ENCODE results near the gene HIVEP3.
A peak's percentile ranks its signal among the peaks of the same experiment; 100 is the strongest.

The HIVEP3 gene

GRCh38 chr1:41853907-41854306 lies 64.8 kb downstream of the HIVEP3 start:
- Histone ChIP-seq H3K9ac (no peak overlapping the region), H3K27me3 (no peaks in the 10 kb centered on the region), H3K4me3 (no peak overlapping the region), H3K36me3 (no peaks in the 10 kb centered on the region), H3K27ac (no peak overlapping the region), H3K4me1 (peaks cover 0 to 21% (median 6%) of the 10 kb centered on the region in 10 experiments; a peak in 10 of 20 replicates), H4K20me1 (no peaks in the 10 kb centered on the region), H3K9me3 (replicated peaks in 1 of 11) (peaks cover 0 to 4% (median 0%) of the 10 kb centered on the region in 11 experiments; a peak in 1 of 22 replicates), H3K4me2 (no peak overlapping the region)
- TF ChIP-seq Cebpa-rat (IDR thresholded peaks at IDR 0.05) = no peak

DNA sequence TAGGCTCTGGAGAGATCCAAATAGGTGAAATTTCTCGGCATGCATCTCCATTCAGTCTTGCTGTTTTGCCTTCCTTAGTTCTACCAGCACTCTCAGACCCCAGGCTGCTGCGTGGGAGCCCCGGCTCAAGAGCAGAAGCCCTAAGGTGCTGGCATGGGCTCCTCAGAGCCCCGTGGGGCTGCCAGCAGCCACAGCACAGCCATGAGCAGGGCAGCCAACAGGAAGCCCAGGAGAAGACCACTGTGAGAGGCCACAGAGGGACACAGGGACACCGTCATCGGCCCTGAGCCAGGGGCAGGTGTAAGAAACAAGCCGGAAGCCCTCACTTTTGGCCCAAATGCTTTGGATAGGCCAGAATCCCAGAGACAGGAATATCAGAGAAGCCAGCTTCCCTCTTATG lies 66.6 kb downstream of the HIVEP3 start:
- peak overlapping the region in 3 of 11 experiments; percentile 18 to 46 (median 18); a peak in 4 of 22 replicates for H3K27ac ChIP-seq
- peak overlapping the region in 5 of 11 experiments; percentile 44 to 69 (median 54); a peak in 10 of 22 replicates for H3K4me2 ChIP-seq
- peaks cover 0 to 4% (median 0%) of the 10 kb centered on the region in 11 experiments; a peak in 1 of 22 replicates for H3K9me3 ChIP-seq (replicated peaks in 1 of 11)
- TF ChIP-seq Cebpa-rat (IDR thresholded peaks at IDR 0.05) = no peak
- no peak overlapping the region for H3K4me3 ChIP-seq
- H3K36me3 ChIP-seq = no peaks in the 10 kb centered on the region
- H3K4me1 ChIP-seq = peaks cover 0 to 21% (median 6%) of the 10 kb centered on the region in 10 experiments; a peak in 11 of 20 replicates
- H3K27me3 ChIP-seq = no peaks in the 10 kb centered on the region
- H3K9ac ChIP-seq = no peak overlapping the region
- H4K20me1 ChIP-seq = no peaks in the 10 kb centered on the region

DNA sequence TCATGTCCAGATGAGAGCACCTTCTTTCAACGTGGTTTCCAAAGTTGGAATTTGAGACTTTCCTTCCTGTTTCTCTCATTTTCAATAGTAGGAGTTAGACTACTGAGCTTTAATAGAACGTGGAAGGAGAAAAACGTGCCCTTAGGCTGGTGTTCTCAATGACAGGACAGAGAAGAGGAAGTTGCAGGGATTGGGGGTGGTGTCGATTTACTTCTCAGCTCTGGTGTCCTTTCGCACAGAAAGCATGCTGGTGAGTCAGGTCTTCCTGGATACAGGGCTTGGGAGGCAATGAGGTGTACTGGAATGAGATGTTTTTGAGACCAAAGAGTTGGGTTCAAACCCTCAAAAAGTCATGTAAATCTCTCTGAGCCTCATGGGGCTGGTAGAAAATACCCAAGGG lies 67.1 kb downstream of the HIVEP3 start:
- no peak for TF ChIP-seq Cebpa-rat (IDR thresholded peaks at IDR 0.05)
- Histone ChIP-seq H3K27me3 (no peaks in the 10 kb centered on the region), H3K27ac (peak overlapping the region in 2 of 11 experiments; percentile 18 to 46; a peak in 3 of 22 replicates), H3K4me1 (peaks cover 0 to 26% (median 8%) of the 10 kb centered on the region in 10 experiments; a peak in 11 of 20 replicates), H3K9ac (no peak overlapping the region), H3K9me3 (replicated peaks in 1 of 11) (peaks cover 0 to 4% (median 0%) of the 10 kb centered on the region in 11 experiments; a peak in 1 of 22 replicates), H3K4me3 (no peak overlapping the region), H3K4me2 (peak overlapping the region in 5 of 11 experiments; percentile 44 to 69 (median 54); a peak in 10 of 22 replicates), H4K20me1 (no peaks in the 10 kb centered on the region), H3K36me3 (no peaks in the 10 kb centered on the region)

DNA sequence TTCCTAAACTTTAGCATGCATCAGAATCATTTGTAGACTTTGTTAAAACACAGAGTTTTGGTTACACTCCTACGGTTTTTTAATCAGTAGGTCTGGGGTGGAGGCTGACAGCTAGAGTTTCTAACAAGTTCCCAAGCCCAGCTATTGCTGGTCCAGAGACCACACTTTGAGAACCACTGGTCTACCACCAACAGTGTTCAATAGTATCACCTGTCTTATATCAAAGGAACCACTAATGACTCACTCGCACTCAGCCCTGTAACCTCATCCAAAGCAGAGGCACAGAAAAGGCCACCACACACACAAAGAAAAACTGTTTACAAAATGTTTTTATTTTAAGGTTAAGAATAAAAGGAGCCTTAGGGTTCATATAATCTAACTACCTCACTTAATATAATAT lies 68.7 kb downstream of the HIVEP3 start:
- H3K4me1 ChIP-seq = peaks cover 0 to 31% (median 9%) of the 10 kb centered on the region in 10 experiments; a peak in 11 of 20 replicates
- no peaks in the 10 kb centered on the region for H3K9me3 ChIP-seq (replicated peaks in 1 of 11)
- H3K4me3 ChIP-seq = no peak overlapping the region
- H3K27me3 ChIP-seq = no peaks in the 10 kb centered on the region
- no peak overlapping the region for H3K27ac ChIP-seq
- no peak overlapping the region for H3K9ac ChIP-seq
- TF ChIP-seq Cebpa-rat (IDR thresholded peaks at IDR 0.05) = no peak
- no peaks in the 10 kb centered on the region for H3K36me3 ChIP-seq
- no peak overlapping the region for H3K4me2 ChIP-seq
- no peaks in the 10 kb centered on the region for H4K20me1 ChIP-seq

DNA sequence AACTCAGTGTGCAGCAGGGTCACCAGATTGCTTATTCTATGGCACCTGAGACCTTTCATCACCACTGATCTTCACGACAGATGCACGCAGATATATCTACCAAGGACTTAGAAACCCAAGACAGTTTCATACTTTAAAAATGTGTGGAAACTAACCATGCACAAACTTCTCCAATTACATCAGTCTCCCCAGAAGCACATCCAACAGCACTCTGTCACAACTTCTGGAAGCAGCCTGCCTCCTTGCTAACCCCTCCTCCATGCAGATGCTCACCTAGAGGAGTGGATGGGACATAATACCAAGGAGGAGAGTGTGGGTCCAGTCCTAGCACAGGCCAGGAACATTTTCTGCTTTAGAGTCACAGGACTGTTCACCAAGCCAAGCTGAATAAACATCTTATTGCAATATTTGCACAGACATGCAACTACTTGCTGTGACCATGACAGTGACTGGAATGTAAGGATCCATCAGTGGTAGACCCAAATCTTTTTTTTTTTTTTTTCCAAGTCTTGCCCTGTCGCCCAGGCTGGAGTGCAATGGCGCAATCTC lies 69.4 kb downstream of the HIVEP3 start:
- H3K36me3 ChIP-seq = no peaks in the 10 kb centered on the region

GRCh38 chr1:41848216-41848952 lies 70.3 kb downstream of the HIVEP3 start:
- H3K36me3 ChIP-seq = no peaks in the 10 kb centered on the region
- no peak for TF ChIP-seq Cebpa-rat (IDR thresholded peaks at IDR 0.05)
- no peak overlapping the region for H3K4me3 ChIP-seq
- H3K9me3 ChIP-seq (replicated peaks in 1 of 11) = no peaks in the 10 kb centered on the region
- H3K4me1 ChIP-seq = peaks cover 0 to 38% (median 10%) of the 10 kb centered on the region in 10 experiments; a peak in 11 of 20 replicates
- H3K4me2 ChIP-seq = no peak overlapping the region
- H3K9ac ChIP-seq = no peak overlapping the region
- no peaks in the 10 kb centered on the region for H3K27me3 ChIP-seq
- no peaks in the 10 kb centered on the region for H4K20me1 ChIP-seq
- no peak overlapping the region for H3K27ac ChIP-seq

More for the DNA sequence above, 69.4 kb downstream of the HIVEP3 start:
- peaks cover 0 to 31% (median 9%) of the 10 kb centered on the region in 10 experiments; a peak in 11 of 20 replicates for H3K4me1 ChIP-seq
- H3K9me3 ChIP-seq (replicated peaks in 1 of 11) = no peaks in the 10 kb centered on the region
- H3K27me3 ChIP-seq = no peaks in the 10 kb centered on the region
- no peaks in the 10 kb centered on the region for H4K20me1 ChIP-seq
- H3K27ac ChIP-seq = no peak overlapping the region
- no peak overlapping the region for H3K9ac ChIP-seq
- no peak overlapping the region for H3K4me3 ChIP-seq
- TF ChIP-seq Cebpa-rat (IDR thresholded peaks at IDR 0.05) = no peak
- H3K4me2 ChIP-seq = no peak overlapping the region

- no peak for TF ChIP-seq Cebpa-rat (IDR thresholded peaks at IDR 0.05)
- H3K36me3 ChIP-seq = no peaks in the 10 kb centered on the region
Observed at GRCh38 chr1:41847733-41848132, 71.0 kb downstream of the HIVEP3 start.

GRCh38 chr1:41846625-41847405 lies 71.9 kb downstream of the HIVEP3 start:
- TF ChIP-seq Cebpa-rat (IDR thresholded peaks at IDR 0.05) = no peak
- Histone ChIP-seq H3K9ac (no peak overlapping the region), H3K4me3 (no peak overlapping the region), H3K4me1 (peaks cover 0 to 39% (median 9%) of the 10 kb centered on the region in 10 experiments; a peak in 11 of 20 replicates), H3K9me3 (replicated peaks in 1 of 11) (no peaks in the 10 kb centered on the region), H3K27ac (no peak overlapping the region), H3K27me3 (no peaks in the 10 kb centered on the region), H3K36me3 (no peaks in the 10 kb centered on the region), H3K4me2 (peak overlapping the region in 6 of 11 experiments; percentile 8 to 60 (median 26); a peak in 9 of 22 replicates), H4K20me1 (no peaks in the 10 kb centered on the region)

More at GRCh38 chr1:41847733-41848132, 71.0 kb downstream of the HIVEP3 start:
- no peak overlapping the region for H3K4me2 ChIP-seq
- peaks cover 0 to 45% (median 12%) of the 10 kb centered on the region in 10 experiments; a peak in 11 of 20 replicates for H3K4me1 ChIP-seq
- no peaks in the 10 kb centered on the region for H4K20me1 ChIP-seq
- H3K27me3 ChIP-seq = no peaks in the 10 kb centered on the region
- H3K27ac ChIP-seq = no peak overlapping the region
- no peak overlapping the region for H3K4me3 ChIP-seq
- H3K9ac ChIP-seq = no peak overlapping the region
- no peaks in the 10 kb centered on the region for H3K9me3 ChIP-seq (replicated peaks in 1 of 11)

- Histone ChIP-seq H3K9ac (no peak overlapping the region), H3K4me3 (no peak overlapping the region), H3K9me3 (replicated peaks in 1 of 11) (no peaks in the 10 kb centered on the region), H3K27me3 (no peaks in the 10 kb centered on the region), H3K4me1 (peaks cover 0 to 26% (median 6%) of the 10 kb centered on the region in 10 experiments; a peak in 9 of 20 replicates), H3K27ac (no peak overlapping the region), H3K36me3 (no peaks in the 10 kb centered on the region), H3K4me2 (no peak overlapping the region), H4K20me1 (no peaks in the 10 kb centered on the region)
- no peak for TF ChIP-seq Cebpa-rat (IDR thresholded peaks at IDR 0.05)
Observed at GRCh38 chr1:41844781-41845272, 73.9 kb downstream of the HIVEP3 start.
